ENCODE results near the gene EIF2B4. TPM values are rescaled to one million over a fixed set of nuclear protein-coding genes. Genes with fewer than 3 reads are reported as not detected.

The EIF2B4 gene
- total and polyA plus RNA-seq, 9 of the 15 experiments (the other 6 are each of a cell fraction or from before 2014, with no cell fraction given), result 29.7 to 80.3 (median 58.9) TPM

DNA sequence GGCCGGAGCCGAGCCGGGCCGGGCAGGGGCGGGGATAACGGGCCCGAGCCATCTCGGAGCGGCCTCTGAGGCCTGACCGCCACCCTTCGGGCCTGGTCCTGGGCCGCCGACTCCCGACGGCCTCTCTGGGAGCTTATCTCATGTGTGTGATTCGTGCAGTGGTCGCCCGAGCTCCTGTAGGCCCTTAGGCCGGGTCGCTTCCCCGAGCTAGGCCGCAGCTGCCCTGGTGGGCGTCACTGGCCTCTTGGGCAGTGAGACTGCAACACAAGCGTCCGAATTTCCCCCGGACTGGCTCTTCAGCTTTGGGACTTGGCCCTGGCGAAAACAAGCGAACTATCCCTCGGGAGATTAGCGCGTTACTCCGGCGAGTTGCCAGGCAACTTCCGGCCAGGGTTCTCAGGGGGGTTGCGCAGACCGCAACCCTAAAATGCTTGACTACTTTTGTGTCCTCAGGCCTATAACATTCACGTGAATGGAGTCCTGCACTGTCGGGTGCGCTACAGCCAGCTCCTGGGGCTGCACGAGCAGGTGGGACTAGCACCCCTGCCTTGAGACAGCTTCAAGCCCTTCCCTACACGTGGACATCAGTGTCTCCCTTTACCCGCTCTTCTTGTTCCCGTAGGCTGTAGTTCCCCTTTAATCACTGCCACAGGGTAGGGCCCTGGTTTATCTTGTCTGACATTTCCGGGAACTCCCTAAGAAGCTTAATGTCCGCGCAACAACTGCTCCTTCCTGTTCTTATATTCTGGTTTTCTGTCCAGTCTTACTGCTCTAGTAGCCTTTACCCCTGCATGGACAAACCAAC is 880 bp upstream of the EIF2B4 start:
- CTCF ChIA-PET (ENCODE audit: low intra/inter-chr PET ratio), result interaction anchor here (1.4 kb wide), 1 partner anchor 50 kb away, joined by 5 read pairs; no protein-coding TSS in a partner anchor
- peaks cover 51% of the 10 kb centered on the region for H3K79me2 ChIP-seq (ENCODE audit: control insufficient read depth, insufficient read depth, low read length)
- TF ChIP-seq ZFX (CRISPR knock-in tag; IDR thresholded peaks at IDR 0.05) (peak; percentile 99), BRD4 (IDR thresholded peaks at IDR 0.05) (0 out of 2 replicates have a peak, but pooled peaks have one; percentile 12), ETS2 (tag; IDR thresholded peaks at IDR 0.05; ENCODE audit: borderline replicate concordance, poor library complexity, severe bottlenecking) (no peak), RFX1 (IDR thresholded peaks at IDR 0.05) (peak; percentile 69; the same call in 1 of the 2 replicates), BCOR (IDR thresholded peaks at IDR 0.05) (0 out of 2 replicates have a peak, but pooled peaks have one; percentile 17), POLR3G (IDR thresholded peaks at IDR 0.05; ENCODE audit: extremely low read depth, insufficient read length, insufficient replicate concordance) (no peak), SRSF3 (IDR thresholded peaks at IDR 0.05; ENCODE audit: insufficient read depth, low read length) (no peak), NR3C1 (CRISPR knock-in tag; IDR thresholded peaks at IDR 0.05) (peak; percentile 68; the same call in 1 of the 2 replicates)
- TF ChIP-seq, protein P1, sequence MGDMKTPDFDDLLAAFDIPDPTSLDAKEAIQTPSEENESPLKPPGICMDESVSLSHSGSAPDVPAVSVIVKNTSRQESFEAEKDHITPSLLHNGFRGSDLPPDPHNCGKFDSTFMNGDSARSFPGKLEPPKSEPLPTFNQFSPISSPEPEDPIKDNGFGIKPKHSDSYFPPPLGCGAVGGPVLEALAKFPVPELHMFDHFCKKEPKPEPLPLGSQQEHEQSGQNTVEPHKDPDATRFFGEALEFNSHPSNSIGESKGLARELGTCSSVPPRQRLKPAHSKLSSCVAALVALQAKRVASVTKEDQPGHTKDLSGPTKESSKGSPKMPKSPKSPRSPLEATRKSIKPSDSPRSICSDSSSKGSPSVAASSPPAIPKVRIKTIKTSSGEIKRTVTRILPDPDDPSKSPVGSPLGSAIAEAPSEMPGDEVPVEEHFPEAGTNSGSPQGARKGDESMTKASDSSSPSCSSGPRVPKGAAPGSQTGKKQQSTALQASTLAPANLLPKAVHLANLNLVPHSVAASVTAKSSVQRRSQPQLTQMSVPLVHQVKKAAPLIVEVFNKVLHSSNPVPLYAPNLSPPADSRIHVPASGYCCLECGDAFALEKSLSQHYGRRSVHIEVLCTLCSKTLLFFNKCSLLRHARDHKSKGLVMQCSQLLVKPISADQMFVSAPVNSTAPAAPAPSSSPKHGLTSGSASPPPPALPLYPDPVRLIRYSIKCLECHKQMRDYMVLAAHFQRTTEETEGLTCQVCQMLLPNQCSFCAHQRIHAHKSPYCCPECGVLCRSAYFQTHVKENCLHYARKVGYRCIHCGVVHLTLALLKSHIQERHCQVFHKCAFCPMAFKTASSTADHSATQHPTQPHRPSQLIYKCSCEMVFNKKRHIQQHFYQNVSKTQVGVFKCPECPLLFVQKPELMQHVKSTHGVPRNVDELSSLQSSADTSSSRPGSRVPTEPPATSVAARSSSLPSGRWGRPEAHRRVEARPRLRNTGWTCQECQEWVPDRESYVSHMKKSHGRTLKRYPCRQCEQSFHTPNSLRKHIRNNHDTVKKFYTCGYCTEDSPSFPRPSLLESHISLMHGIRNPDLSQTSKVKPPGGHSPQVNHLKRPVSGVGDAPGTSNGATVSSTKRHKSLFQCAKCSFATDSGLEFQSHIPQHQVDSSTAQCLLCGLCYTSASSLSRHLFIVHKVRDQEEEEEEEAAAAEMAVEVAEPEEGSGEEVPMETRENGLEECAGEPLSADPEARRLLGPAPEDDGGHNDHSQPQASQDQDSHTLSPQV (IDR thresholded peaks at IDR 0.05), result peak; percentile 89
- TF ChIP-seq, protein P2, sequence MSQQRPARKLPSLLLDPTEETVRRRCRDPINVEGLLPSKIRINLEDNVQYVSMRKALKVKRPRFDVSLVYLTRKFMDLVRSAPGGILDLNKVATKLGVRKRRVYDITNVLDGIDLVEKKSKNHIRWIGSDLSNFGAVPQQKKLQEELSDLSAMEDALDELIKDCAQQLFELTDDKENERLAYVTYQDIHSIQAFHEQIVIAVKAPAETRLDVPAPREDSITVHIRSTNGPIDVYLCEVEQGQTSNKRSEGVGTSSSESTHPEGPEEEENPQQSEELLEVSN (IDR thresholded peaks at IDR 0.05; ENCODE audit: borderline replicate concordance in 1 of 2, extremely low read depth in 1 of 2, insufficient read depth in 1 of 2, insufficient read length in 1 of 2, low read depth in 1 of 2, low read length in 1 of 2, poor library complexity in 1 of 2, severe bottlenecking in 1 of 2), result peak; percentile 98 to 99
- TF ChIP-seq, protein P3, sequence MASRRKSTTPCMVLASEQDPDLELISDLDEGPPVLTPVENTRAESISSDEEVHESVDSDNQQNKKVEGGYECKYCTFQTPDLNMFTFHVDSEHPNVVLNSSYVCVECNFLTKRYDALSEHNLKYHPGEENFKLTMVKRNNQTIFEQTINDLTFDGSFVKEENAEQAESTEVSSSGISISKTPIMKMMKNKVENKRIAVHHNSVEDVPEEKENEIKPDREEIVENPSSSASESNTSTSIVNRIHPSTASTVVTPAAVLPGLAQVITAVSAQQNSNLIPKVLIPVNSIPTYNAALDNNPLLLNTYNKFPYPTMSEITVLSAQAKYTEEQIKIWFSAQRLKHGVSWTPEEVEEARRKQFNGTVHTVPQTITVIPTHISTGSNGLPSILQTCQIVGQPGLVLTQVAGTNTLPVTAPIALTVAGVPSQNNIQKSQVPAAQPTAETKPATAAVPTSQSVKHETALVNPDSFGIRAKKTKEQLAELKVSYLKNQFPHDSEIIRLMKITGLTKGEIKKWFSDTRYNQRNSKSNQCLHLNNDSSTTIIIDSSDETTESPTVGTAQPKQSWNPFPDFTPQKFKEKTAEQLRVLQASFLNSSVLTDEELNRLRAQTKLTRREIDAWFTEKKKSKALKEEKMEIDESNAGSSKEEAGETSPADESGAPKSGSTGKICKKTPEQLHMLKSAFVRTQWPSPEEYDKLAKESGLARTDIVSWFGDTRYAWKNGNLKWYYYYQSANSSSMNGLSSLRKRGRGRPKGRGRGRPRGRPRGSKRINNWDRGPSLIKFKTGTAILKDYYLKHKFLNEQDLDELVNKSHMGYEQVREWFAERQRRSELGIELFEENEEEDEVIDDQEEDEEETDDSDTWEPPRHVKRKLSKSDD (conservative IDR thresholded peaks at IDR 0.05; ENCODE audit: low read length), result 0 out of 2 replicates have a peak, but pooled peaks have one; percentile 41

More for the DNA sequence above, 880 bp upstream of the EIF2B4 start:
- H3K4me2 ChIP-seq (ENCODE audit: insufficient read depth, low read length), result peak overlapping the region; percentile 94
- DNase-seq (ENCODE audit: extremely low read depth in 1 of 4, low spot score in 3 of 4) (peak; percentile 60 to 84 (median 72)), ATAC-seq (peak; percentile 66), FAIRE-seq (peak; percentile 89)
- intact Hi-C loops (cut with micrococcal nuclease) (loop anchor here (1.0 to 5.0 kb wide), 3 partner anchors 15 to 69 kb away; partner anchors contain the start of genes GTF3C2 and MPV17), in situ Hi-C loops (cut with MboI) (no loop called here)
- H3K9me1 ChIP-seq (ENCODE audit: control insufficient read depth, insufficient read depth, low read length), result no peaks in the 10 kb centered on the region
- no peaks in the 10 kb centered on the region for H3K9me3 ChIP-seq (replicated peaks; ENCODE audit: control insufficient read depth, insufficient read depth, low read depth, low read length)
- under 1% methylated on average over 32 of the region's 46 CpGs for WGBS (ENCODE audit: insufficient coverage, low coverage, missing lambda C conversion rate)
- H3K27ac ChIP-seq (ENCODE audit: extremely low read depth, low read depth, low read length), result peak overlapping the region; percentile 96
- no peaks in the 10 kb centered on the region for H4K20me1 ChIP-seq (replicated peaks; ENCODE audit: control insufficient read depth, insufficient read depth, low read length)
- POLR2A ChIA-PET, result interaction anchor here (0.7 to 4.3 kb wide), 7 partner anchors 10 to 83 kb away, joined by 3 to 41 read pairs (median 4); partner anchors contain the start of genes GTF3C2, PPM1G and ZNF513
- no peaks in the 10 kb centered on the region for H3K27me3 ChIP-seq (ENCODE audit: control insufficient read depth in 2 of 2, insufficient read depth in 2 of 2, low read length in 2 of 2)
- H2AFZ ChIP-seq (ENCODE audit: low read depth, low read length), result peak overlapping the region; percentile 89
- H3K4me1 ChIP-seq (replicated peaks in 1 of 2; ENCODE audit: control insufficient read depth in 2 of 2, insufficient read depth in 2 of 2, low read length in 2 of 2), result peaks cover 20 to 27% of the 10 kb centered on the region in 2 experiments
- peak overlapping the region; percentile 86 for H3K4me3 ChIP-seq
- peak overlapping the region; percentile 94 to 97 for H3K9ac ChIP-seq (ENCODE audit: insufficient read depth in 1 of 2, low read depth in 2 of 2, low read length in 2 of 2)
- BruUV-seq (replicated peaks), result TSS peak; percentile 47
- peaks cover 71% of the 10 kb centered on the region for H3K36me3 ChIP-seq (ENCODE audit: control insufficient read depth, insufficient read depth, low read length)

All from K562 (cell line).